PC-9 (cell line): ENCODE results near the gene CARNS1.

ENCODE experiments used
- EZH2 ChIP-seq: fragments of 200-600 bp; sonication (generic); IDR thresholded peaks from 2 replicates; pipeline ENCODE4 v1.8.0; 2017; ENCODE audit warnings: antibody characterized with exemption, low read depth
- TF ChIP-seq, protein P1 (sequence below): fragments of 200-600 bp; sonication (generic); conservative IDR thresholded peaks from 2 replicates; pipeline ENCODE4 v1.6.1; 2017; ENCODE audit warnings: mixed run types, antibody characterized with exemption, mild to moderate bottlenecking, moderate library complexity

DNA sequence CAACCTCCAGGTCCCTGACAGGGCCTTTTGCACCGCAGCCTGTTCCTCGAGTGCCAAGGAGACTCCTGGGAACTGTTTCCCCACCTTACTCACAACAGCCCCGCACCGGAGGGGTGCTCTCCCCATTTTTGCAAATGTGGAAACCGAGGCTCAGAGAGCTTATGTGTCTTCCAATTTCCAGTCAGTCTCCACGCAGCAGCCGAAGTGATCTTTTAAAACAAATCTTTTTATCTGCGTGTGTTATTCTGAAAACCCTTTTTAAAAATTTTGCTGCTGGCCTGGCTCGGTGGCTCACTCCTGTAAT, 54.0 kb downstream of the CARNS1 start:
- TF ChIP-seq, protein P1, sequence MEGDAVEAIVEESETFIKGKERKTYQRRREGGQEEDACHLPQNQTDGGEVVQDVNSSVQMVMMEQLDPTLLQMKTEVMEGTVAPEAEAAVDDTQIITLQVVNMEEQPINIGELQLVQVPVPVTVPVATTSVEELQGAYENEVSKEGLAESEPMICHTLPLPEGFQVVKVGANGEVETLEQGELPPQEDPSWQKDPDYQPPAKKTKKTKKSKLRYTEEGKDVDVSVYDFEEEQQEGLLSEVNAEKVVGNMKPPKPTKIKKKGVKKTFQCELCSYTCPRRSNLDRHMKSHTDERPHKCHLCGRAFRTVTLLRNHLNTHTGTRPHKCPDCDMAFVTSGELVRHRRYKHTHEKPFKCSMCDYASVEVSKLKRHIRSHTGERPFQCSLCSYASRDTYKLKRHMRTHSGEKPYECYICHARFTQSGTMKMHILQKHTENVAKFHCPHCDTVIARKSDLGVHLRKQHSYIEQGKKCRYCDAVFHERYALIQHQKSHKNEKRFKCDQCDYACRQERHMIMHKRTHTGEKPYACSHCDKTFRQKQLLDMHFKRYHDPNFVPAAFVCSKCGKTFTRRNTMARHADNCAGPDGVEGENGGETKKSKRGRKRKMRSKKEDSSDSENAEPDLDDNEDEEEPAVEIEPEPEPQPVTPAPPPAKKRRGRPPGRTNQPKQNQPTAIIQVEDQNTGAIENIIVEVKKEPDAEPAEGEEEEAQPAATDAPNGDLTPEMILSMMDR, result peak; percentile 21; the same call in 1 of the 2 replicates
- TF ChIP-seq EZH2, result no peak
